Astrocyte of the spinal cord (primary cell): ENCODE results near the gene EXOC6B.

ENCODE experiments used
- DNase-seq: peaks from one replicate; pipeline ENCODE4 v3.0.0; 2011; ENCODE audit warnings: low read depth, low spot score
- H3K4me3 ChIP-seq: 2 replicates; pipeline ENCODE4 v1.5.1; 2011; ENCODE audit warnings: low read depth, mild to moderate bottlenecking, low read length, moderate library complexity
- CTCF ChIP-seq: IDR thresholded peaks from 2 replicates; pipeline ENCODE4 v1.5.1; 2012; ENCODE audit warnings: low read depth, mild to moderate bottlenecking, low read length, inconsistent platforms
- in situ Hi-C: cut with HindIII; loops from 2 replicates; pipeline ENCODE4 v1.10.0; 2017; ENCODE audit warnings: low sequenced_read_pairs

The EXOC6B gene

GRCh38 chr2:72271766-72272641 is 553.8 kb downstream of the EXOC6B start:
- no peak for TF ChIP-seq CTCF
- DNase-seq, result no peak
- H3K4me3 ChIP-seq, result no peak overlapping the region
- in situ Hi-C loops, result no loop called here

- no peak for DNase-seq
- H3K4me3 ChIP-seq, result no peak overlapping the region
- in situ Hi-C loops, result no loop called here
- TF ChIP-seq CTCF, result no peak
Measured at GRCh38 chr2:72271276-72271614, 554.6 kb downstream of the EXOC6B start.

GRCh38 chr2:72270556-72271275 is 555.1 kb downstream of the EXOC6B start:
- no peak overlapping the region for H3K4me3 ChIP-seq
- no peak for TF ChIP-seq CTCF
- in situ Hi-C loops, result no loop called here
- DNase-seq, result no peak

GRCh38 chr2:72263776-72264060 is 562.1 kb downstream of the EXOC6B start:
- in situ Hi-C loops, result no loop called here
- no peak for TF ChIP-seq CTCF
- DNase-seq, result peak; percentile 15

GRCh38 chr2:72263043-72263775 is 562.6 kb downstream of the EXOC6B start:
- no peak for TF ChIP-seq CTCF
- H3K4me3 ChIP-seq, result no peak overlapping the region
- no peak for DNase-seq
- in situ Hi-C loops, result no loop called here

More at GRCh38 chr2:72263776-72264060, 562.1 kb downstream of the EXOC6B start:
- H3K4me3 ChIP-seq, result no peak overlapping the region

- no peak overlapping the region for H3K4me3 ChIP-seq
- in situ Hi-C loops, result no loop called here
- no peak for TF ChIP-seq CTCF
- no peak for DNase-seq
Measured at GRCh38 chr2:72261076-72261475, 564.8 kb downstream of the EXOC6B start.
